ENCODE data around the gene ZNF235. TPM values are rescaled to one million over a fixed set of nuclear protein-coding genes. Genes with fewer than 3 reads are reported as not detected.
"Not testable (repeated sequence)": the region's sequence is repeated elsewhere in the genome, so short reads cannot be mapped to it uniquely, and the experiment has no call there.

ZNF235 gene
- total RNA-seq: 7.1 TPM
- polyA plus RNA-seq: 7.7 TPM
- long read RNA-seq, donor 1: 0 reads
- long read RNA-seq, donor 2, full-length matches to known transcripts: 13 of 13 reads
- long read RNA-seq, donor 2, partial matches to known transcripts: 0 of 13 reads
- long read RNA-seq, donor 2, other reads (novel, unspliced or antisense): 0 of 13 reads
- long read RNA-seq, donor 3, full-length matches to known transcripts: 5 of 5 reads
- long read RNA-seq, donor 3, partial matches to known transcripts: 0 of 5 reads
- long read RNA-seq, donor 3, other reads (novel, unspliced or antisense): 0 of 5 reads
- long read RNA-seq, donor 4, full-length matches to known transcripts: 1 of 1 reads
- long read RNA-seq, donor 4, partial matches to known transcripts: 0 of 1 reads
- long read RNA-seq, donor 4, other reads (novel, unspliced or antisense): 0 of 1 reads
- long read RNA-seq, donor 5, full-length matches to known transcripts: 5 of 5 reads
- long read RNA-seq, donor 5, partial matches to known transcripts: 0 of 5 reads
- long read RNA-seq, donor 5, other reads (novel, unspliced or antisense): 0 of 5 reads
- long read RNA-seq, donor 6, partial matches to known transcripts: 0 of 1 reads
- long read RNA-seq, donor 6, other reads (novel, unspliced or antisense): 0 of 1 reads
- long read RNA-seq, donor 7, partial matches to known transcripts: 0 of 2 reads
- long read RNA-seq, donor 7, other reads (novel, unspliced or antisense): 0 of 2 reads
- long read RNA-seq, donor 8, full-length matches to known transcripts: 2 of 2 reads
- long read RNA-seq, donor 8, partial matches to known transcripts: 0 of 2 reads
- long read RNA-seq, donor 8, other reads (novel, unspliced or antisense): 0 of 2 reads
- long read RNA-seq, donor 9, full-length matches to known transcripts: 3 of 3 reads
- long read RNA-seq, donor 9, partial matches to known transcripts: 0 of 3 reads
- long read RNA-seq, donor 9, other reads (novel, unspliced or antisense): 0 of 3 reads
- long read RNA-seq, donor 10, partial matches to known transcripts: 0 of 1 reads
- long read RNA-seq, donor 10, other reads (novel, unspliced or antisense): 0 of 1 reads

GRCh38 chr19:44304659-44305193 is at the start of gene ZNF235:
Gene ZNF235, minus strand, starts transcription at chr19:44305025. Its CDS starts 1,621 bp downstream, at chr19:44303404.
- Histone ChIP-seq H3K9me3 (ENCODE audit: control insufficient read depth in 2 of 2, insufficient read depth in 1 of 2, low read length in 1 of 2) (no peaks in the 10 kb centered on the region), H3K27me3 (ENCODE audit: control insufficient read depth in 2 of 2, insufficient read depth in 1 of 2, low read length in 1 of 2) (no peaks in the 10 kb centered on the region), H3K4me3 (ENCODE audit: low read length in 2 of 2) (peak within 1 kb of the TSS; percentile 96), H3K36me3 (ENCODE audit: control insufficient read depth in 2 of 2, insufficient read depth in 2 of 2, low read length in 1 of 2) (peaks cover 10 to 13% of the 10 kb centered on the region in 2 donors), H3K4me1 (ENCODE audit: control insufficient read depth in 2 of 2, insufficient read depth in 2 of 2, low read length in 2 of 2) (peaks cover 10% of the 10 kb centered on the region in 2 donors), H3K27ac (ENCODE audit: low read depth in 1 of 2, low read length in 1 of 2) (peak within 1 kb of the TSS; percentile 16 to 79)
- DNase-seq (ENCODE audit: low read depth in 6 of 9, low spot score in 9 of 9): peak; percentile 75 to 96 (median 90)
- WGBS: under 1% methylated on average over 31 of the region's 31 CpGs

- no peak overlapping the region for H3K4me3 ChIP-seq (ENCODE audit: low read length in 2 of 2)
- no peaks in the 10 kb centered on the region for H3K4me1 ChIP-seq (ENCODE audit: control insufficient read depth in 2 of 2, insufficient read depth in 2 of 2, low read length in 2 of 2)
- no peaks in the 10 kb centered on the region for H3K27me3 ChIP-seq (ENCODE audit: control insufficient read depth in 2 of 2, insufficient read depth in 1 of 2, low read length in 1 of 2)
- 95% methylated on average over 4 of the region's 4 CpGs for WGBS
- peaks cover 0 to 3% of the 10 kb centered on the region in 2 donors for H3K9me3 ChIP-seq (ENCODE audit: control insufficient read depth in 2 of 2, insufficient read depth in 1 of 2, low read length in 1 of 2)
- DNase-seq (ENCODE audit: low read depth in 6 of 9, low spot score in 9 of 9): no peak
- no peak overlapping the region for H3K27ac ChIP-seq (ENCODE audit: low read depth in 1 of 2, low read length in 1 of 2)
- H3K36me3 ChIP-seq (ENCODE audit: control insufficient read depth in 2 of 2, insufficient read depth in 2 of 2, low read length in 1 of 2): no peaks in the 10 kb centered on the region
These were observed 41.7 kb upstream of the ZNF235 start for GRCh38 chr19:44346556-44346955.

GRCh38 chr19:44345959-44346358 is 41.1 kb upstream of the ZNF235 start:
- 94% methylated on average over 4 of the region's 4 CpGs for WGBS
- H3K9me3 ChIP-seq (ENCODE audit: control insufficient read depth in 2 of 2, insufficient read depth in 1 of 2, low read length in 1 of 2): peaks cover 0 to 3% of the 10 kb centered on the region in 2 donors
- H3K36me3 ChIP-seq (ENCODE audit: control insufficient read depth in 2 of 2, insufficient read depth in 2 of 2, low read length in 1 of 2): no peaks in the 10 kb centered on the region
- H3K27ac ChIP-seq (ENCODE audit: low read depth in 1 of 2, low read length in 1 of 2): no peak overlapping the region
- H3K27me3 ChIP-seq (ENCODE audit: control insufficient read depth in 2 of 2, insufficient read depth in 1 of 2, low read length in 1 of 2): no peaks in the 10 kb centered on the region
- H3K4me3 ChIP-seq (ENCODE audit: low read length in 2 of 2): no peak overlapping the region
- DNase-seq (ENCODE audit: low read depth in 6 of 9, low spot score in 9 of 9): no peak
- H3K4me1 ChIP-seq (ENCODE audit: control insufficient read depth in 2 of 2, insufficient read depth in 2 of 2, low read length in 2 of 2): no peaks in the 10 kb centered on the region

- WGBS: 53% methylated on average over 1 of the region's 1 CpG
- no peaks in the 10 kb centered on the region for H3K27me3 ChIP-seq (ENCODE audit: control insufficient read depth in 2 of 2, insufficient read depth in 1 of 2, low read length in 1 of 2)
- no peak overlapping the region for H3K4me3 ChIP-seq (ENCODE audit: low read length in 2 of 2)
- no peak overlapping the region for H3K27ac ChIP-seq (ENCODE audit: low read depth in 1 of 2, low read length in 1 of 2)
- no peaks in the 10 kb centered on the region for H3K4me1 ChIP-seq (ENCODE audit: control insufficient read depth in 2 of 2, insufficient read depth in 2 of 2, low read length in 2 of 2)
- H3K36me3 ChIP-seq (ENCODE audit: control insufficient read depth in 2 of 2, insufficient read depth in 2 of 2, low read length in 1 of 2): no peaks in the 10 kb centered on the region
- H3K9me3 ChIP-seq (ENCODE audit: control insufficient read depth in 2 of 2, insufficient read depth in 1 of 2, low read length in 1 of 2): peaks cover 1 to 3% of the 10 kb centered on the region in 2 donors
- DNase-seq (ENCODE audit: low read depth in 6 of 9, low spot score in 9 of 9): no peak
These were observed 39.4 kb upstream of the ZNF235 start for GRCh38 chr19:44344255-44344654.

GRCh38 chr19:44341794-44342193 is 37.0 kb upstream of the ZNF235 start:
- DNase-seq (ENCODE audit: low read depth in 6 of 9, low spot score in 9 of 9): no peak
- Histone ChIP-seq H3K4me3 (ENCODE audit: low read length in 2 of 2) (no peak overlapping the region), H3K4me1 (ENCODE audit: control insufficient read depth in 2 of 2, insufficient read depth in 2 of 2, low read length in 2 of 2) (no peaks in the 10 kb centered on the region), H3K9me3 (ENCODE audit: control insufficient read depth in 2 of 2, insufficient read depth in 1 of 2, low read length in 1 of 2) (peaks cover 1 to 3% of the 10 kb centered on the region in 2 donors), H3K27ac (ENCODE audit: low read depth in 1 of 2, low read length in 1 of 2) (no peak overlapping the region), H3K27me3 (ENCODE audit: control insufficient read depth in 2 of 2, insufficient read depth in 1 of 2, low read length in 1 of 2) (no peaks in the 10 kb centered on the region), H3K36me3 (ENCODE audit: control insufficient read depth in 2 of 2, insufficient read depth in 2 of 2, low read length in 1 of 2) (no peaks in the 10 kb centered on the region)
- WGBS: 89% methylated on average over 2 of the region's 2 CpGs

GRCh38 chr19:44334639-44335038 is 29.8 kb upstream of the ZNF235 start:
- H3K36me3 ChIP-seq (ENCODE audit: control insufficient read depth in 2 of 2, insufficient read depth in 2 of 2, low read length in 1 of 2): peaks cover 0 to 11% of the 10 kb centered on the region in 2 donors
- WGBS: 78% methylated on average over 3 of the region's 3 CpGs
- not testable (repeated sequence) for DNase-seq (ENCODE audit: low read depth in 6 of 9, low spot score in 9 of 9); H3K27me3 ChIP-seq (ENCODE audit: control insufficient read depth in 2 of 2, insufficient read depth in 1 of 2, low read length in 1 of 2); H3K4me1 ChIP-seq (ENCODE audit: control insufficient read depth in 2 of 2, insufficient read depth in 2 of 2, low read length in 2 of 2); H3K9me3 ChIP-seq (ENCODE audit: control insufficient read depth in 2 of 2, insufficient read depth in 1 of 2, low read length in 1 of 2); H3K27ac ChIP-seq (ENCODE audit: low read depth in 1 of 2, low read length in 1 of 2); H3K4me3 ChIP-seq (ENCODE audit: low read length in 2 of 2)

- H3K9me3 ChIP-seq (ENCODE audit: control insufficient read depth in 2 of 2, insufficient read depth in 1 of 2, low read length in 1 of 2): peaks cover 3 to 9% of the 10 kb centered on the region in 2 donors
These were observed 27.3 kb upstream of the ZNF235 start for GRCh38 chr19:44332145-44332544.

GRCh38 chr19:44315883-44316282 is 11.1 kb upstream of the ZNF235 start:
- Histone ChIP-seq H3K27ac (ENCODE audit: low read depth in 1 of 2, low read length in 1 of 2) (no peak overlapping the region), H3K27me3 (ENCODE audit: control insufficient read depth in 2 of 2, insufficient read depth in 1 of 2, low read length in 1 of 2) (no peaks in the 10 kb centered on the region), H3K36me3 (ENCODE audit: control insufficient read depth in 2 of 2, insufficient read depth in 2 of 2, low read length in 1 of 2) (no peaks in the 10 kb centered on the region), H3K4me1 (ENCODE audit: control insufficient read depth in 2 of 2, insufficient read depth in 2 of 2, low read length in 2 of 2) (no peaks in the 10 kb centered on the region), H3K9me3 (ENCODE audit: control insufficient read depth in 2 of 2, insufficient read depth in 1 of 2, low read length in 1 of 2) (no peaks in the 10 kb centered on the region), H3K4me3 (ENCODE audit: low read length in 2 of 2) (no peak overlapping the region)
- DNase-seq (ENCODE audit: low read depth in 6 of 9, low spot score in 9 of 9): no peak
- 68% methylated on average over 2 of the region's 2 CpGs for WGBS

More at GRCh38 chr19:44332145-44332544, 27.3 kb upstream of the ZNF235 start:
- 100% methylated on average over 1 of the region's 1 CpG for WGBS
- Histone ChIP-seq H3K36me3 (ENCODE audit: control insufficient read depth in 2 of 2, insufficient read depth in 2 of 2, low read length in 1 of 2) (peaks cover 0 to 11% of the 10 kb centered on the region in 2 donors), H3K4me3 (ENCODE audit: low read length in 2 of 2) (no peak overlapping the region), H3K4me1 (ENCODE audit: control insufficient read depth in 2 of 2, insufficient read depth in 2 of 2, low read length in 2 of 2) (no peaks in the 10 kb centered on the region), H3K27me3 (ENCODE audit: control insufficient read depth in 2 of 2, insufficient read depth in 1 of 2, low read length in 1 of 2) (no peaks in the 10 kb centered on the region), H3K27ac (ENCODE audit: low read depth in 1 of 2, low read length in 1 of 2) (no peak overlapping the region)
- DNase-seq (ENCODE audit: low read depth in 6 of 9, low spot score in 9 of 9): no peak
